ENCODE results near the gene KRT7. TPM values are rescaled to one million over a fixed set of nuclear protein-coding genes. Genes with fewer than 3 reads are reported as not detected.
"Not testable (repeated sequence)": the region's sequence is repeated elsewhere in the genome, so short reads cannot be mapped to it uniquely, and the experiment has no call there.

Gene KRT7
- total RNA-seq, 1 donor = not detected

GRCh38 chr12:52275686-52276085, 42.6 kb downstream of the KRT7 start:
- no peak overlapping the region for H3K4me3 ChIP-seq (ENCODE audit: low read length)
- H3K4me1 ChIP-seq (ENCODE audit: insufficient read depth, low read length) = peaks cover 23% of the 10 kb centered on the region
- H3K9me3 ChIP-seq (ENCODE audit: low read depth, low read length) = no peaks in the 10 kb centered on the region
- H3K27me3 ChIP-seq (ENCODE audit: insufficient read depth, low read length) = peaks cover 10% of the 10 kb centered on the region

DNA sequence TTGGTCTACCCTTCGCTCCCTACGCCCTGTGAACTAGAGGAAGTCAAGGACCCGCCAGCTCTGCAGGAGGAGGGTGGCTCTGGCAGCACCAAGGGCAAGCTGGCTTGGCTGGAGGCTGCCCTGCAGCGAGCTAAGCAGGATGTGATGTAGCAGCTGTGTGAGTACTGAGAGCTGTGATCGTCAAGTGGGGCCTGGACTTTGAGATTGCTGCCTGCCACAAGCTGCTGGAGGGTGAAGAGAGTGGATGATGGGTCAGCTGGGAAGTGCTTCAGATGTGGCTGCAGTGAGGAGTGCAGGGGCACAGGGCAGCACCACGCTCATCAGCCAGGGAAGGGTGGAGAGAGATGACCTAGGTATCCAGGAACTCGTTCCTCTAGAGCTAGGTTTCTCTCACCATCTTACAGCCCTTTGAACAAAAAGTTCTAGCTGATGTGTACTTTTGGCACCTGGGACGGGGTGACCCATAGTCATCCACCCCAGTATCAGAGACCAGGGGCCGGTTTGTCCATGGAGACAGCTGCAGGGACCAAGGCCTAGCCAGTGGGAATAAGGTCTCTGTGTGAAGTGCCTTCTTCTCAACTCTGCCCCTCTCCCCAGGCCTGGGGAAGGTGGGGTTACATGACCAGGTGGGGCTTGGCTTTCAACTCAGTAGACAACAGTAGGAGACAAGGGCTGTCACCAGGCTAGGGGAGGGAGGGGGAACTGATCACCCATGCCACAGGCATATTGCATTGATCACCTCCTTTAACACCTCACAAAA, 44.6 kb downstream of the KRT7 start:
- Histone ChIP-seq H3K9me3 (ENCODE audit: low read depth, low read length) (no peaks in the 10 kb centered on the region), H3K4me1 (ENCODE audit: insufficient read depth, low read length) (peaks cover 22% of the 10 kb centered on the region), H3K4me3 (ENCODE audit: low read length) (no peak overlapping the region), H3K27me3 (ENCODE audit: insufficient read depth, low read length) (peaks cover 8% of the 10 kb centered on the region)

- Histone ChIP-seq H3K9me3 (ENCODE audit: low read depth, low read length) (no peaks in the 10 kb centered on the region), H3K4me3 (ENCODE audit: low read length) (no peak overlapping the region)
These were observed 45.8 kb downstream of the KRT7 start for GRCh38 chr12:52278575-52279421.

DNA sequence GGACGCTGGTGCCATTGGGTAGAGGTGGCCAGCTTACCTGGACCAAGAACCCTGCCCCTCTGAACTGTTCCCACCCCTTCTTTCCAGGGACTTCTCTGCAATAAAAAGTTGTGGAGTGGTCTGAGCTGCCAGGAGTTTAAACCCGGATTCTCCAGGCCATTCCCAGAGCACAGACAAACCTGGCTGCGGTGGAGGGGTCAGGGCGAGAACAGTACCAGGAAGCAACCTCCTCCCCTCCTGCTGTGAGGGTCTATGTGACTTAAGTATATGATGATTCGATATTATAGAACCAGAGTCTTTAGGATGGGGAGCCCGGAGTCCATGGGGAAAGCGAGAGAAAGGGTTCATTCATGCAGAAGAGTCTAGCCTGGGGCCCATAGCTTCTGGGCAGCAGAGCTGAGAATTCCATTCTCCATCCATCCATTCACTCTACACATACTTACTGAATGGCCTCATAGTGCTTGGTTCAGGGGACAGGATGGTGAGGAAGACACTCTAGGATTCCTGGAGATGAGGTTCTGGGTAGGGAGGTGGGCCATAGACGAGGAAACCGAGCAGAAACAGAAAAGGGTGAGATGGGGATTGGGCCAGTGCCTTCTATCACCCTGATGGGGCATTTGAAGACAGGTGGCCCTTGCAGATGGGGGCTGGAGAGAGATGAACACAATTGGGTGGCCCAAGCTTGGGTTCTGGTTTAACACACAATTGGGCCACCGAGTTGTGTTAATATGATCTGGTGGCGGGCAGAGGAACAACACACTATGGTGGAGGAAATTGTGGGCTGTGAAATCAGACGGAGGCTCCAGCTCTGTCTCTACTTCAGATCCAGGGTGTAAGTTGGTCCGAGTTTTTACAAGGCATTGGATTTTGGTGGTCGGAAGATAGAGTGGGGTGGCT, 46.6 kb downstream of the KRT7 start:
- Histone ChIP-seq H3K4me3 (ENCODE audit: low read length) (no peak overlapping the region), H3K4me1 (ENCODE audit: insufficient read depth, low read length) (peaks cover 22% of the 10 kb centered on the region), H3K27me3 (ENCODE audit: insufficient read depth, low read length) (peaks cover 6% of the 10 kb centered on the region), H3K9me3 (ENCODE audit: low read depth, low read length) (no peaks in the 10 kb centered on the region)

More at GRCh38 chr12:52278575-52279421, 45.8 kb downstream of the KRT7 start:
- Histone ChIP-seq H3K27me3 (ENCODE audit: insufficient read depth, low read length) (peaks cover 6% of the 10 kb centered on the region), H3K4me1 (ENCODE audit: insufficient read depth, low read length) (peaks cover 22% of the 10 kb centered on the region)

DNA sequence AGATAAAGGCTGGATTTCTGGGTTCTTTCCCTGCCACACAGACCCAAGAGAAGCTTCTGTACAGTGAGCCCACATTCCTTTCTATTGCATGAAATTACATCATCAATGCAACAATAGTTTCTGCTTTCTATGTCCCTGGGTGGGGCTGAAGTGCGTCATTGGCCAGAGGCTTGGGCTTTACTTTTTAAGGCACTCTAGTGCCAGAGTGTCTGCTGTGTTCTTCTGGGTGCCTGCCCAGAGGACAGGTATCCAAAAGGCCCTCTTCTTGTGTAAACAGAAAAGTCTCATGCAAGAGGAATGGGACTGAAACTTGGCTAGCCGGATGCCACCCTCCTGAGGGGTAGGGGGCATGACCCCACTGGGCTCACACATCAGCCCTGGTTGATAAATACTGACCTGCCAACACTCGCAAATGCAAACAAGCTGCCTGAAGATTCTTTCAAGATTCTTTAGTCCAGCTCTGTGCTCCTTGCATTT, 47.3 kb downstream of the KRT7 start:
- H3K4me3 ChIP-seq (ENCODE audit: low read length) = no peak overlapping the region
- peaks cover 22% of the 10 kb centered on the region for H3K4me1 ChIP-seq (ENCODE audit: insufficient read depth, low read length)
- no peaks in the 10 kb centered on the region for H3K9me3 ChIP-seq (ENCODE audit: low read depth, low read length)
- H3K27me3 ChIP-seq (ENCODE audit: insufficient read depth, low read length) = peaks cover 5% of the 10 kb centered on the region

DNA sequence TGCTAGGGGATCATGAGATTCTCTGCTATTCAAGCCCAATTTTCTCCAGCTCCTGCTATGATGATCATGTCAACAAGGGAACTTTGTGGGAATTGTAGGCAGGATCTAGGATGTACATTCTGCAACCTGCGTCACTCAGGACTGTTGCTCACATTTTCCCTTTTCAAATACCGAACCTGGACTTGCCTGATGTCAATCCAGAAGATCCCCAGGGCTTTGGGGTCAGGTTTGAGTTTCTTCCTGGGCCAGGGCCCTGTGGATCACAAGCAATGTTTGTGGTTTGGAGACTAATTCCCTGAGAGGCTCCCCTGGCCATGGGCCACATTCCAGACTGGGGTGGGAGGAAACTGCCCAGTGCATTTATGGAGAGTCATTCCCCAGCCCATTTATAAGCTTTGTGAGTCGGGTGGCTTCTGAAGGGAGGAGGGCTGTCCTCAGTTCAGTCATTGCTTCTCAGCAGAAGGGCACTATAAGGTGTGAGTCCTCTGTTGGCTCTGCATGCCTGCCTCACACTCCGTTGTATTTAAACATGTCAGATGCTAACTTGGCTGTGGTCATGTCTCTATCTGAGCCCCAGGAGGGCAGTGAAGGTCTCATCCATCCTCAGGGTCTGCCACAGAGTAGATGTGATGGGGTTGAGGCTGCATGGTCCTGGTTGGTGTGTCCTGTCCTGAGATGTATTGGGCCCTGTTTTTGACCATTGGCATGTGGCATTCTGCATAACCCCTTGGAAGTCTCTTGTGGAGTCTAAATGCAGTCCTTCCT, 47.9 kb downstream of the KRT7 start:
- Histone ChIP-seq H3K9me3 (ENCODE audit: low read depth, low read length) (no peaks in the 10 kb centered on the region), H3K27me3 (ENCODE audit: insufficient read depth, low read length) (peaks cover 4% of the 10 kb centered on the region), H3K4me1 (ENCODE audit: insufficient read depth, low read length) (peaks cover 22% of the 10 kb centered on the region), H3K4me3 (ENCODE audit: low read length) (no peak overlapping the region)

- Histone ChIP-seq H3K27me3 (ENCODE audit: insufficient read depth, low read length) (no peaks in the 10 kb centered on the region), H3K4me3 (ENCODE audit: low read length) (no peak overlapping the region), H3K4me1 (ENCODE audit: insufficient read depth, low read length) (peaks cover 13% of the 10 kb centered on the region), H3K9me3 (ENCODE audit: low read depth, low read length) (no peaks in the 10 kb centered on the region)
These were observed 51.6 kb downstream of the KRT7 start for GRCh38 chr12:52284562-52285171.

DNA sequence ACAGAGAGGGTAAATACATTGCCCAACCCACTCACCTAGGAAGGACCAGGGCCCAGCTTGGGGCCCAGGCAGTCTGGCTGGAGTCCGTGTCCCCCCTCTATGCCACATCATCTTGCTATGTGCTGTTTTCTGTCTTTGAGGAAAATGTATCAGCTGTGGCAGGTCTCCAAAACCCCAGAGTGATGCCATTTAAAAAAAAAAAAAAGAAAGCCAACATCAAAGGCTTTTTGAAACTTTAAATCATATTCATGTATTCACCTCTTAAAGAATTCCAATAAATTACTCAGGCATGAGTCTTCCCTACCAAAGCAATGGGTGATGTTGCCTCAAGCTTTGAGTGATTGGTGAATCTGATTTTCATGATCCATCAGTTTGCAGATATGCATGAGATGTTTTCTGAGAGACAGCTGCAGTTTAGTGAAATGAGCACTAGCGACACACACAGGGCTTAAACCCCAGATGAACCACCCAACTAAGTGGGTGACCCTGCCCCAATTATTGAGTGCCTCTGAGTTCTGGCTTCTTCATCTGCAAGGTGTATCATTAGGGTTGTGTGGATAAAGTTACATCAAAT, 52.2 kb downstream of the KRT7 start:
- Histone ChIP-seq H3K4me1 (ENCODE audit: insufficient read depth, low read length) (peaks cover 7% of the 10 kb centered on the region), H3K4me3 (ENCODE audit: low read length) (no peak overlapping the region), H3K27me3 (ENCODE audit: insufficient read depth, low read length) (no peaks in the 10 kb centered on the region), H3K9me3 (ENCODE audit: low read depth, low read length) (no peaks in the 10 kb centered on the region)

- Histone ChIP-seq H3K9me3 (ENCODE audit: low read depth, low read length) (no peaks in the 10 kb centered on the region), H3K4me1 (ENCODE audit: insufficient read depth, low read length) (no peaks in the 10 kb centered on the region), H3K4me3 (ENCODE audit: low read length) (no peak overlapping the region), H3K27me3 (ENCODE audit: insufficient read depth, low read length) (no peaks in the 10 kb centered on the region)
These were observed 52.9 kb downstream of the KRT7 start for GRCh38 chr12:52285851-52286530.

DNA sequence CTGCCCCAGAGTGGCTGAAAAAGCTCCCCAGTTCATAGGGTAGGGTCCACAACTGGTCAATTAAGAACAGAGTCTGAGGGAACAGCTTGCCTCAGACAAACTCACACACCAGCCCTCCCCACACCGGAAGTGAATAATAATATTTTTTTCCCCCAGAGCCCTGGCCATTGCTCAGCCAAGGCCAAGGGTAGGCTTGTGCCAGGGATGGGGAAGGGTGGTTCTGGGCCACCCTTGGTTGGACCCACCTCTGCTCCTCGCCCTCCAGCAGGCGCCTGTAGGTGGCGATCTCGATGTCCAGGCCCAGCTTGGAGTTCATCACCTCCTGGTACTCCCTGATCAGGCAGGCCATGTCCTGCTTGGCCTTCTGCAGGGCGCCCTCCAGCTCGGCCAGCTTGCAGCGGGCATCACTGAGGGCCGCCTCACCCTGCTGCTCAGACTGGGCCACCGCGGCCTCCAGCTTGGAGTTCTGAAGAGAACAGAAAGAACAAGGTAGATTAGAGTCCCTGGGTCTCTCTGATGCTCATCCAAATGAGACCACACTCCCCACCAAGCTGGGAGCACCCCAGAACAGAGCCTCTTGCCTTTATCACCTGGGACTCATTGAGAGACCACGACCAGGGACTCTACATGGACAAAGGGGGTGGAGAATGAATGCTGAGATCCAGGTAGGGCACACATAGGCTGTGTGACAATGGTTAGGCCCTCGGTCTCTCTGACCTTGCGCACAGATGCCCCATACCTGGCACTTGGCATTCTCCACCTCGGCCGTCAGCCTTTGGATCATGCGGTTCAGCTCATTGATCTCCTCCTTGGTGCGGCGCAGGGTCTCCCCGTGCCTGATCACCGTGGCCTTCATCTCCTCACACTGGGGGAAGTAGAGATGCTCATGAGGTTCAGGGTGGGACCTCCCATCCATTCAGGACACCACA, 54.1 kb downstream of the KRT7 start:
- H3K4me1 ChIP-seq (ENCODE audit: insufficient read depth, low read length); H3K9me3 ChIP-seq (ENCODE audit: low read depth, low read length); H3K27me3 ChIP-seq (ENCODE audit: insufficient read depth, low read length); H3K4me3 ChIP-seq (ENCODE audit: low read length): not testable (repeated sequence)

DNA sequence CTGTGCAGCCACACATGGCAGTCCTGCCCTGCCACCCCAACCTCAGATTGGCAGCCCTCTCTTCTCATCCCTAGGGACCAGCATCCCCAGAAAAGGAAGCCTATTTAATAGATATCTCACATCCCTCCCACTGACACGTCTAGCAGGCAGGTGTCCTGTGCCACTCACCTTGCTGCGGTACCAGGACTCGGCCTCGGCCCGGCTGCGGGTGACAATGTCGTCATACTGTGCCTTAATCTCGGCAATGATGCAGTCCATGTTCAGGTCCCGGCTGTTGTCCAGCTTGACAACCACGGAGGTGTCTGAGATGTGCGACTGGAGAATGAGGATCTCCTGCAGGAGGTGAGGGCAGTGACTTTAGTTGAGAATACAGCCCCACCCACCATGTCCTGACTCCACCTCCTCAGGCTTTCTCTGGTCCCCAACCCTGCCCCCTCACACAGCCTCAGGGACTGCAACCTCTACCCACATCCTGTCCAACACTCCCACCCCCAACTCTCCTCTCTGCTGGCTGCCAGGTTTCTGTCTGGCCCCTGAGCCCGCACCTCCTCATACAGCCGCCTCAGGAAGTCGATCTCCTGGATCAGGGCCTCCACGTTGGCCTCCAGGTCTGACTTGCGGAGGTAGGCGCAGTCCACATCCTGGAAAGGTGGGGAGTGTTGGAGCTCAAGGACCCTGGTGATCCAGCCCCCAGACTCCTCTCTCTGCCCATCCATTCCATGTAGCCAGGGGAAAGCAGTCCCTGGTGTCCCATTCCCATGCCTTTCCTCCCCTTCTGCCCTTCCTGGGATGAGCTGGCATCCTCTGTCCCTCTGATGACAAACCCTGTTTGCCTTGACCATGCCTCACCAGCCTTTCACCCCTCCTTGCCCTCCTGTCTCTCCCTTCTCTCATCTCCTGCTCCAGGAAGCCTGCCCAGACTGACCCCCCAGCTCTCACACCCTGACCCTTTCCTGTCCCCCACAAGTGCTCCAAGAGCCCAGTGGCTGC, 55.1 kb downstream of the KRT7 start:
- not testable (repeated sequence) for H3K9me3 ChIP-seq (ENCODE audit: low read depth, low read length); H3K4me3 ChIP-seq (ENCODE audit: low read length); H3K4me1 ChIP-seq (ENCODE audit: insufficient read depth, low read length); H3K27me3 ChIP-seq (ENCODE audit: insufficient read depth, low read length)
